ENCODE results near the gene DIDO1. TPM values are rescaled to one million over a fixed set of nuclear protein-coding genes. Genes with fewer than 3 reads are reported as not detected.

The DIDO1 gene
- total and polyA plus RNA-seq, 2 of the 13 experiments (the other 11 are each of a cell fraction or from before 2014, with no cell fraction given) = 75.0 to 75.1 TPM

DNA sequence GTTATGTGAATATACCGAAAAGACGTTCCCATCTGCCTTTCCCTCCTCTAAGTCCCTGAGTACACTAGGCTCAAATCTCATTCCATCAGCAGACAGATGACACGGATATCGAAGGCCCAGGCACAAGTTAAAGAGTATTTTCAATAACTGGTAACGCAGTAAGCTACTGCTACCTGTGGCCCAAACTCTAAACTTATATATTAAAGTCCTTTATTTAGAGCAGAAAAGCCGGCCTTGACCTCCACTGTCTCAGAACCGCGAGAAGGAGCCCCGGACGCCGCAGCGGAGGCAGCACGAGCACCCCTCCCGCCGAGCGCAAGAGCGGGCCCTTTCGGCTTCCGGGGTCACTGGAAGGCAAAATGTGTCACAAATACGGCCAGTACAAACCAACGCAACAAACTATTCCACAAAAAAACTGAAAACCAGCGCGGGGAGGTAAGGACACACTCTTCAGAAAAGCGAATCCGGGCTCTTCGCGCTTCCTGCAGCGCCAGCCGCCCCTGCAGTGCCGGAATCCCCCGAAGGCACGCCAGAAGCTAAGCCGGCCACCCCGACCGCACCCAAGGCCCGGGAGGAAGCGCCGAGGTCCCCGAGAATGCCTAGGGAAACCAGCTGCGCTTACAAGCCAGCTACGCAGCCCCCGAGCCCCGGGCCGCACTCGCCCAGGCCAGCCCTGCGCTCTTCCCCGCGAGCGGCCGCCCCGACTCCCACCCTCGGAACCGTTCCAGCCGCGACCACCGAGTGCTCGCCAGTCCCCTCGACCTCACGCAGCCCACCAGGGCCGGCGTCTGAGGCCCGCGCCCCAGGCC is 681 bp downstream of the DIDO1 start (continued):
- TF ChIP-seq, protein P1, sequence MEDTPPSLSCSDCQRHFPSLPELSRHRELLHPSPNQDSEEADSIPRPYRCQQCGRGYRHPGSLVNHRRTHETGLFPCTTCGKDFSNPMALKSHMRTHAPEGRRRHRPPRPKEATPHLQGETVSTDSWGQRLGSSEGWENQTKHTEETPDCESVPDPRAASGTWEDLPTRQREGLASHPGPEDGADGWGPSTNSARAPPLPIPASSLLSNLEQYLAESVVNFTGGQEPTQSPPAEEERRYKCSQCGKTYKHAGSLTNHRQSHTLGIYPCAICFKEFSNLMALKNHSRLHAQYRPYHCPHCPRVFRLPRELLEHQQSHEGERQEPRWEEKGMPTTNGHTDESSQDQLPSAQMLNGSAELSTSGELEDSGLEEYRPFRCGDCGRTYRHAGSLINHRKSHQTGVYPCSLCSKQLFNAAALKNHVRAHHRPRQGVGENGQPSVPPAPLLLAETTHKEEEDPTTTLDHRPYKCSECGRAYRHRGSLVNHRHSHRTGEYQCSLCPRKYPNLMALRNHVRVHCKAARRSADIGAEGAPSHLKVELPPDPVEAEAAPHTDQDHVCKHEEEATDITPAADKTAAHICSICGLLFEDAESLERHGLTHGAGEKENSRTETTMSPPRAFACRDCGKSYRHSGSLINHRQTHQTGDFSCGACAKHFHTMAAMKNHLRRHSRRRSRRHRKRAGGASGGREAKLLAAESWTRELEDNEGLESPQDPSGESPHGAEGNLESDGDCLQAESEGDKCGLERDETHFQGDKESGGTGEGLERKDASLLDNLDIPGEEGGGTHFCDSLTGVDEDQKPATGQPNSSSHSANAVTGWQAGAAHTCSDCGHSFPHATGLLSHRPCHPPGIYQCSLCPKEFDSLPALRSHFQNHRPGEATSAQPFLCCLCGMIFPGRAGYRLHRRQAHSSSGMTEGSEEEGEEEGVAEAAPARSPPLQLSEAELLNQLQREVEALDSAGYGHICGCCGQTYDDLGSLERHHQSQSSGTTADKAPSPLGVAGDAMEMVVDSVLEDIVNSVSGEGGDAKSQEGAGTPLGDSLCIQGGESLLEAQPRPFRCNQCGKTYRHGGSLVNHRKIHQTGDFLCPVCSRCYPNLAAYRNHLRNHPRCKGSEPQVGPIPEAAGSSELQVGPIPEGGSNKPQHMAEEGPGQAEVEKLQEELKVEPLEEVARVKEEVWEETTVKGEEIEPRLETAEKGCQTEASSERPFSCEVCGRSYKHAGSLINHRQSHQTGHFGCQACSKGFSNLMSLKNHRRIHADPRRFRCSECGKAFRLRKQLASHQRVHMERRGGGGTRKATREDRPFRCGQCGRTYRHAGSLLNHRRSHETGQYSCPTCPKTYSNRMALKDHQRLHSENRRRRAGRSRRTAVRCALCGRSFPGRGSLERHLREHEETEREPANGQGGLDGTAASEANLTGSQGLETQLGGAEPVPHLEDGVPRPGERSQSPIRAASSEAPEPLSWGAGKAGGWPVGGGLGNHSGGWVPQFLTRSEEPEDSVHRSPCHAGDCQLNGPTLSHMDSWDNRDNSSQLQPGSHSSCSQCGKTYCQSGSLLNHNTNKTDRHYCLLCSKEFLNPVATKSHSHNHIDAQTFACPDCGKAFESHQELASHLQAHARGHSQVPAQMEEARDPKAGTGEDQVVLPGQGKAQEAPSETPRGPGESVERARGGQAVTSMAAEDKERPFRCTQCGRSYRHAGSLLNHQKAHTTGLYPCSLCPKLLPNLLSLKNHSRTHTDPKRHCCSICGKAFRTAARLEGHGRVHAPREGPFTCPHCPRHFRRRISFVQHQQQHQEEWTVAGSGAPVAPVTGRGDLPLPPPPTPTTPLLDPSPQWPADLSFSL (CRISPR knock-in tag; IDR thresholded peaks at IDR 0.05) = no peak
- no peak for TF ChIP-seq ZNF766 (CRISPR knock-in tag; IDR thresholded peaks at IDR 0.05; ENCODE audit: borderline replicate concordance)
- TF ChIP-seq, protein P2, sequence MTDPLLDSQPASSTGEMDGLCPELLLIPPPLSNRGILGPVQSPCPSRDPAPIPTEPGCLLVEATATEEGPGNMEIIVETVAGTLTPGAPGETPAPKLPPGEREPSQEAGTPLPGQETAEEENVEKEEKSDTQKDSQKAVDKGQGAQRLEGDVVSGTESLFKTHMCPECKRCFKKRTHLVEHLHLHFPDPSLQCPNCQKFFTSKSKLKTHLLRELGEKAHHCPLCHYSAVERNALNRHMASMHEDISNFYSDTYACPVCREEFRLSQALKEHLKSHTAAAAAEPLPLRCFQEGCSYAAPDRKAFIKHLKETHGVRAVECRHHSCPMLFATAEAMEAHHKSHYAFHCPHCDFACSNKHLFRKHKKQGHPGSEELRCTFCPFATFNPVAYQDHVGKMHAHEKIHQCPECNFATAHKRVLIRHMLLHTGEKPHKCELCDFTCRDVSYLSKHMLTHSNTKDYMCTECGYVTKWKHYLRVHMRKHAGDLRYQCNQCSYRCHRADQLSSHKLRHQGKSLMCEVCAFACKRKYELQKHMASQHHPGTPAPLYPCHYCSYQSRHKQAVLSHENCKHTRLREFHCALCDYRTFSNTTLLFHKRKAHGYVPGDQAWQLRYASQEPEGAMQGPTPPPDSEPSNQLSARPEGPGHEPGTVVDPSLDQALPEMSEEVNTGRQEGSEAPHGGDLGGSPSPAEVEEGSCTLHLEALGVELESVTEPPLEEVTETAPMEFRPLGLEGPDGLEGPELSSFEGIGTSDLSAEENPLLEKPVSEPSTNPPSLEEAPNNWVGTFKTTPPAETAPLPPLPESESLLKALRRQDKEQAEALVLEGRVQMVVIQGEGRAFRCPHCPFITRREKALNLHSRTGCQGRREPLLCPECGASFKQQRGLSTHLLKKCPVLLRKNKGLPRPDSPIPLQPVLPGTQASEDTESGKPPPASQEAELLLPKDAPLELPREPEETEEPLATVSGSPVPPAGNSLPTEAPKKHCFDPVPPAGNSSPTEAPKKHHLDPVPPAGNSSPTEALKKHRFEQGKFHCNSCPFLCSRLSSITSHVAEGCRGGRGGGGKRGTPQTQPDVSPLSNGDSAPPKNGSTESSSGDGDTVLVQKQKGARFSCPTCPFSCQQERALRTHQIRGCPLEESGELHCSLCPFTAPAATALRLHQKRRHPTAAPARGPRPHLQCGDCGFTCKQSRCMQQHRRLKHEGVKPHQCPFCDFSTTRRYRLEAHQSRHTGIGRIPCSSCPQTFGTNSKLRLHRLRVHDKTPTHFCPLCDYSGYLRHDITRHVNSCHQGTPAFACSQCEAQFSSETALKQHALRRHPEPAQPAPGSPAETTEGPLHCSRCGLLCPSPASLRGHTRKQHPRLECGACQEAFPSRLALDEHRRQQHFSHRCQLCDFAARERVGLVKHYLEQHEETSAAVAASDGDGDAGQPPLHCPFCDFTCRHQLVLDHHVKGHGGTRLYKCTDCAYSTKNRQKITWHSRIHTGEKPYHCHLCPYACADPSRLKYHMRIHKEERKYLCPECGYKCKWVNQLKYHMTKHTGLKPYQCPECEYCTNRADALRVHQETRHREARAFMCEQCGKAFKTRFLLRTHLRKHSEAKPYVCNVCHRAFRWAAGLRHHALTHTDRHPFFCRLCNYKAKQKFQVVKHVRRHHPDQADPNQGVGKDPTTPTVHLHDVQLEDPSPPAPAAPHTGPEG (CRISPR knock-in tag; IDR thresholded peaks at IDR 0.05) = no peak
- TF ChIP-seq ZNF24 (IDR thresholded peaks at IDR 0.05) = no peak
- no peak for TF ChIP-seq MAFG (CRISPR knock-in tag; IDR thresholded peaks at IDR 0.05)
- no peak for TF ChIP-seq ZEB1 (IDR thresholded peaks at IDR 0.05; ENCODE audit: insufficient replicate concordance, low read depth)
- TF ChIP-seq, protein P3, sequence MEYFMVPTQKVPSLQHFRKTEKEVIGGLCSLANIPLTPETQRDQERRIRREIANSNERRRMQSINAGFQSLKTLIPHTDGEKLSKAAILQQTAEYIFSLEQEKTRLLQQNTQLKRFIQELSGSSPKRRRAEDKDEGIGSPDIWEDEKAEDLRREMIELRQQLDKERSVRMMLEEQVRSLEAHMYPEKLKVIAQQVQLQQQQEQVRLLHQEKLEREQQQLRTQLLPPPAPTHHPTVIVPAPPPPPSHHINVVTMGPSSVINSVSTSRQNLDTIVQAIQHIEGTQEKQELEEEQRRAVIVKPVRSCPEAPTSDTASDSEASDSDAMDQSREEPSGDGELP (IDR thresholded peaks at IDR 0.05; ENCODE audit: borderline replicate concordance, low read depth) = no peak
- TF ChIP-seq HMG20A (CRISPR knock-in tag; IDR thresholded peaks at IDR 0.05; ENCODE audit: borderline replicate concordance) = no peak
- TF ChIP-seq FOXK1 (CRISPR knock-in tag; IDR thresholded peaks at IDR 0.05; ENCODE audit: borderline replicate concordance, low read depth) = no peak
- TF ChIP-seq SMAD3 (CRISPR knock-in tag; IDR thresholded peaks at IDR 0.05) = no peak
- TF ChIP-seq, protein P4, sequence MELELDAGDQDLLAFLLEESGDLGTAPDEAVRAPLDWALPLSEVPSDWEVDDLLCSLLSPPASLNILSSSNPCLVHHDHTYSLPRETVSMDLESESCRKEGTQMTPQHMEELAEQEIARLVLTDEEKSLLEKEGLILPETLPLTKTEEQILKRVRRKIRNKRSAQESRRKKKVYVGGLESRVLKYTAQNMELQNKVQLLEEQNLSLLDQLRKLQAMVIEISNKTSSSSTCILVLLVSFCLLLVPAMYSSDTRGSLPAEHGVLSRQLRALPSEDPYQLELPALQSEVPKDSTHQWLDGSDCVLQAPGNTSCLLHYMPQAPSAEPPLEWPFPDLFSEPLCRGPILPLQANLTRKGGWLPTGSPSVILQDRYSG (CRISPR knock-in tag; IDR thresholded peaks at IDR 0.05) = no peak; the same call in 1 of the 2 replicates
- TF ChIP-seq SNAI1 (CRISPR knock-in tag; IDR thresholded peaks at IDR 0.05; ENCODE audit: borderline replicate concordance) = 0 out of 2 replicates have a peak, but pooled peaks have one; percentile 88
- TF ChIP-seq ZFP41 (CRISPR knock-in tag; IDR thresholded peaks at IDR 0.05; ENCODE audit: borderline replicate concordance) = no peak
- 0 out of 2 replicates have a peak, but pooled peaks have one; percentile 28 for TF ChIP-seq GZF1 (CRISPR knock-in tag; IDR thresholded peaks at IDR 0.05)

All from HepG2 (cell line).